Measurements from ENCODE around the gene NQO2. TPM values are rescaled to one million over a fixed set of nuclear protein-coding genes. Genes with fewer than 3 reads are reported as not detected.

NQO2 gene
- total and polyA plus RNA-seq, 2 of the 13 experiments (the other 11 are each of a cell fraction or from before 2014, with no cell fraction given): 32.2 to 56.5 TPM

DNA sequence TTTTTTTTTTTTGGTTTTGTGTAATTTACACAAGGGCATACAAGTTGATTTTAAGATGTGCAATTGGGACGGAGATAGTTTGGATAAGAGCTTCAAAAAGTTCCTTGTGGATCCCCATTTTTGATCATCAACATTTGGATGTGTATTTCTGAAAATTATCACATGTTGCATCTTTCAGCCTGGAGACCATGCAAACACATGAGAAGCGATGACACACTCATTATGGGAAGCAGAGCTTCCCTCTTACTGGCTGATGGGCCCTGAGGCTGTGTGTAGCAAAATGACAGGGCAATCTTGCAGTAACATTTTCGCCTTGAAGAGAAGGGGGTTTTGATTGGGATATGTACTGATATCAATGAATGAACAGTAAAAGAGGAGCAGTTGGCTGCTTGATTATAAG lies 46.6 kb downstream of the NQO2 start:
- no peaks in the 10 kb centered on the region for H4K20me1 ChIP-seq (ENCODE audit: insufficient read depth, low read length)
- 29% methylated on average over 3 of the region's 3 CpGs for WGBS (ENCODE audit: low lambda C conversion rate)
- in situ Hi-C loops (cut with HindIII; ENCODE audit: extremely low pct_ligation_motif_present, low pct_unique_long_range_greater_than_20kb) (no loop called here), intact Hi-C loops (cut with micrococcal nuclease; ENCODE audit: unreplicated experiment) (no loop called here)
- no peak overlapping the region for H3K27ac ChIP-seq (ENCODE audit: extremely low read length, insufficient read depth, low read length)
- FAIRE-seq (no peak), DNase-seq (ENCODE audit: low spot score) (no peak), ATAC-seq (no peak)
- H3K4me2 ChIP-seq (ENCODE audit: low read depth, low read length): no peak overlapping the region
- ChIA-PET CTCF (ENCODE audit: low intra/inter-chr PET ratio, low total read pairs) (no interaction called here), POLR2A (no interaction called here)
- H2AFZ ChIP-seq (ENCODE audit: low read length): no peak overlapping the region
- no peak overlapping the region for H3K9ac ChIP-seq (ENCODE audit: insufficient read depth, low read depth, low read length)
- peaks cover 0 to 33% of the 10 kb centered on the region in 2 experiments; a peak in 3 of 5 replicates for H3K27me3 ChIP-seq (ENCODE audit: control insufficient read depth in 1 of 2, insufficient read depth in 2 of 2, low read length in 2 of 2)
- no peaks in the 10 kb centered on the region for H3K36me3 ChIP-seq (replicated peaks in 1 of 2; ENCODE audit: control insufficient read depth in 1 of 2, insufficient read depth in 2 of 2, low read length in 2 of 2)
- BruUV-seq (replicated peaks): no TSS peak
- no peaks in the 10 kb centered on the region for H3K9me3 ChIP-seq (ENCODE audit: low read length)
- no peak overlapping the region for H3K4me3 ChIP-seq (replicated peaks in 1 of 3; ENCODE audit: insufficient read depth in 1 of 3, low read depth in 2 of 3, low read length in 3 of 3)
- no peaks in the 10 kb centered on the region for H3K4me1 ChIP-seq (ENCODE audit: insufficient read depth, low read length)
- TF ChIP-seq SRSF1 (optimal IDR thresholded peaks at IDR 0.05; ENCODE audit: low read depth, low read length) (no peak), CHCHD3 (CRISPR knock-in tag; IDR thresholded peaks at IDR 0.05) (no peak), ISL2 (CRISPR knock-in tag; IDR thresholded peaks at IDR 0.05) (no peak), SP1 (IDR thresholded peaks at IDR 0.05) (no peak), SP1 (CRISPR knock-in tag; IDR thresholded peaks at IDR 0.05) (no peak), BORCS8-MEF2B (CRISPR knock-in tag; IDR thresholded peaks at IDR 0.05) (no peak), NFIB (CRISPR knock-in tag; IDR thresholded peaks at IDR 0.05; ENCODE audit: borderline replicate concordance) (no peak), MAFG (CRISPR knock-in tag; IDR thresholded peaks at IDR 0.05) (no peak), ZFP37 (CRISPR knock-in tag; IDR thresholded peaks at IDR 0.05; ENCODE audit: borderline replicate concordance) (no peak), ZNF775 (CRISPR knock-in tag; IDR thresholded peaks at IDR 0.05; ENCODE audit: borderline replicate concordance) (no peak), KDM1A (CRISPR knock-in tag; IDR thresholded peaks at IDR 0.05) (no peak), ZNF10 (CRISPR knock-in tag; IDR thresholded peaks at IDR 0.05; ENCODE audit: borderline replicate concordance, low read depth) (no peak), HNF4G (IDR thresholded peaks at IDR 0.05; ENCODE audit: borderline replicate concordance, low read depth, low read length) (no peak), HNF4G (CRISPR knock-in tag; IDR thresholded peaks at IDR 0.05; ENCODE audit: borderline replicate concordance, low read depth) (no peak), TRIM24 (CRISPR knock-in tag; IDR thresholded peaks at IDR 0.05) (no peak), CBX1 (IDR thresholded peaks at IDR 0.05; ENCODE audit: low read depth) (no peak)
- TF ChIP-seq, protein P1, sequence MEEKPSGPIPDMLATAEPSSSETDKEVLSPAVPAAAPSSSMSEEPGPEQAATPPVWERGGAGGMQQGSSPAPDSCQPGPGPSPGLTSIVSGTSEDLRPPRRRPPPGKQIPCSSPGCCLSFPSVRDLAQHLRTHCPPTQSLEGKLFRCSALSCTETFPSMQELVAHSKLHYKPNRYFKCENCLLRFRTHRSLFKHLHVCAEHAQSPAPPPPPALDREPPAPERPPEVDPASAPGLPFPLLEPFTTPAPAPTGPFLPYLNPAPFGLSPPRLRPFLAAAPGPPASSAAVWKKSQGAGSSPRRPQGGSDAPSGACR (CRISPR knock-in tag; IDR thresholded peaks at IDR 0.05): no peak
- TF ChIP-seq, protein P2, sequence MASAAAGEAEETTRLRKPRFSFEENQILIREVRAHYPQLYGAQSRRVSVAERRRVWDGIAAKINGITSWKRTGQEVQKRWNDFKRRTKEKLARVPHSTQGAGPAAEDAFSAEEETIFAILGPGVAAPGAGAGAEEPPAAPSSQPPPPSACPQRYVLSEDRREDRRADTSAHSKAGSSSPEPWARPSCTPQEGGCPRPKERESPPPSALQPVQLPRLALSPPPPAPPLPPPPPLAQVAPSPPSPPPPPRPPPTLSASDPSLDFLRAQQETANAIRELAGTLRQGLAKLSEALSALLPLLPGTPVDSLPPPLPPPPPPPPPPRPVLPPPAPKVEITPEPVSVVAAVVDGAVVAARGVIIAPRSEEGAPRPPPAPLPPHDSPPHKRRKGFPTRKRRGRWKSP (CRISPR knock-in tag; IDR thresholded peaks at IDR 0.05): no peak
- TF ChIP-seq, protein P3, sequence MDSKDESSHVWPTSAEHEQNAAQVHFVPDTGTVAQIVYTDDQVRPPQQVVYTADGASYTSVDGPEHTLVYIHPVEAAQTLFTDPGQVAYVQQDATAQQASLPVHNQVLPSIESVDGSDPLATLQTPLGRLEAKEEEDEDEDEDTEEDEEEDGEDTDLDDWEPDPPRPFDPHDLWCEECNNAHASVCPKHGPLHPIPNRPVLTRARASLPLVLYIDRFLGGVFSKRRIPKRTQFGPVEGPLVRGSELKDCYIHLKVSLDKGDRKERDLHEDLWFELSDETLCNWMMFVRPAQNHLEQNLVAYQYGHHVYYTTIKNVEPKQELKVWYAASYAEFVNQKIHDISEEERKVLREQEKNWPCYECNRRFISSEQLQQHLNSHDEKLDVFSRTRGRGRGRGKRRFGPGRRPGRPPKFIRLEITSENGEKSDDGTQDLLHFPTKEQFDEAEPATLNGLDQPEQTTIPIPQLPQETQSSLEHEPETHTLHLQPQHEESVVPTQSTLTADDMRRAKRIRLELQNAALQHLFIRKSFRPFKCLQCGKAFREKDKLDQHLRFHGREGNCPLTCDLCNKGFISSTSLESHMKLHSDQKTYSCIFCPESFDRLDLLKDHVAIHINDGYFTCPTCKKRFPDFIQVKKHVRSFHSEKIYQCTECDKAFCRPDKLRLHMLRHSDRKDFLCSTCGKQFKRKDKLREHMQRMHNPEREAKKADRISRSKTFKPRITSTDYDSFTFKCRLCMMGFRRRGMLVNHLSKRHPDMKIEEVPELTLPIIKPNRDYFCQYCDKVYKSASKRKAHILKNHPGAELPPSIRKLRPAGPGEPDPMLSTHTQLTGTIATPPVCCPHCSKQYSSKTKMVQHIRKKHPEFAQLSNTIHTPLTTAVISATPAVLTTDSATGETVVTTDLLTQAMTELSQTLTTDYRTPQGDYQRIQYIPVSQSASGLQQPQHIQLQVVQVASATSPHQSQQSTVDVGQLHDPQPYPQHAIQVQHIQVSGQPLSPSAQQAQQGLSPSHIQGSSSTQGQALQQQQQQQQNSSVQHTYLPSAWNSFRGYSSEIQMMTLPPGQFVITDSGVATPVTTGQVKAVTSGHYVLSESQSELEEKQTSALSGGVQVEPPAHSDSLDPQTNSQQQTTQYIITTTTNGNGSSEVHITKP (CRISPR knock-in tag; IDR thresholded peaks at IDR 0.05; ENCODE audit: low read depth): no peak
- no peaks in the 10 kb centered on the region for H3K79me2 ChIP-seq (ENCODE audit: insufficient read depth, low read length)
